CD4-positive, alpha-beta memory T cell (primary cell): ENCODE data around the gene FGD4. TPM values are rescaled to one million over a fixed set of nuclear protein-coding genes. Genes with fewer than 3 reads are reported as not detected.

Experiments used
- CTCF ChIA-PET: fragments of 350-600 bp; sonication (Branson Sonifier 250); formaldehyde crosslinking; loops from one replicate; lab custom pipeline; 2021; ENCODE audit warnings: inconsistent platforms; ENCODE audit not compliant: partially characterized antibody; lab: Charles Lee
- POLR2A ChIA-PET: fragments of 350-600 bp; sonication (Branson Sonifier 250); formaldehyde crosslinking; loops from one replicate; lab custom pipeline; 2021; ENCODE audit not compliant: partially characterized antibody; lab: Charles Lee
- DNase-seq, 5 donors: peaks; one replicate each; pipeline versions ENCODE4 v3.0.0 to v3.0.0-alpha.2; 2020 to 2022; ENCODE audit warnings: mixed read lengths in 1 of 5
- H3K27ac ChIP-seq: one replicate; pipeline ENCODE4 v1.7.0; 2013; ENCODE audit warnings: low read depth, low read length
- H3K27me3 ChIP-seq: 2 replicates; pipeline ENCODE4 v1.7.0; 2013; ENCODE audit warnings: mild to moderate bottlenecking, low read length, moderate library complexity; ENCODE audit not compliant: insufficient read depth
- H3K36me3 ChIP-seq: 2 replicates; pipeline ENCODE4 v1.7.0; 2013; ENCODE audit warnings: mild to moderate bottlenecking, low read length, moderate library complexity; ENCODE audit not compliant: insufficient read depth
- H3K4me1 ChIP-seq: 2 replicates; pipeline ENCODE4 v1.7.0; 2013; ENCODE audit warnings: mild to moderate bottlenecking, low read length, moderate library complexity; ENCODE audit not compliant: insufficient read depth
- H3K4me3 ChIP-seq, 2 donors: one replicate each; pipeline ENCODE4 v1.7.0; 2013; ENCODE audit warnings: low read length in 2 of 2, mild to moderate bottlenecking in 1 of 2
- H3K9me3 ChIP-seq, 2 donors: one replicate each; pipeline ENCODE4 v1.7.0; 2013; ENCODE audit warnings: low read length in 2 of 2, control low read depth in 1 of 2; ENCODE audit not compliant: control insufficient read depth in 1 of 2
- H3K27ac Mint-ChIP-seq, 7 donors: one replicate each; pipeline ENCODE4 v1.8.0; 2020 to 2021; ENCODE audit warnings: mixed read lengths in 7 of 7, mild to moderate bottlenecking in 6 of 7, inconsistent platforms in 3 of 7, moderate library complexity in 3 of 7
- H3K27me3 Mint-ChIP-seq, 2 donors: one replicate each; pipeline ENCODE4 v1.8.0; 2020 to 2021; ENCODE audit warnings: mixed read lengths in 2 of 2
- H3K36me3 Mint-ChIP-seq, 2 donors: one replicate each; pipeline ENCODE4 v1.8.0; 2020 to 2021; ENCODE audit warnings: mixed read lengths in 2 of 2, inconsistent platforms in 1 of 2, mild to moderate bottlenecking in 1 of 2
- H3K4me1 Mint-ChIP-seq, 4 donors: one replicate each; pipeline ENCODE4 v1.8.0; 2020 to 2021; ENCODE audit warnings: mixed read lengths in 4 of 4, mild to moderate bottlenecking in 1 of 4
- H3K4me3 Mint-ChIP-seq, 8 donors: one replicate each; pipeline ENCODE4 v1.8.0; 2020 to 2021; ENCODE audit warnings: mixed read lengths in 8 of 8, mild to moderate bottlenecking in 7 of 8, moderate library complexity in 6 of 8, inconsistent platforms in 3 of 8
- H3K9me3 Mint-ChIP-seq, 8 donors: one replicate each; pipeline ENCODE4 v1.8.0; 2020 to 2021; ENCODE audit warnings: mixed read lengths in 8 of 8, mild to moderate bottlenecking in 5 of 8, inconsistent platforms in 3 of 8, moderate library complexity in 1 of 8
- intact Hi-C: fragments of 100-400 bp; cut with micrococcal nuclease; formaldehyde crosslinking; loops from one replicate; pipeline ENCODE4 v1.15.1; 2023
- polyA plus RNA-seq, 2 donors: library from polyadenylated mRNA; unstranded; fragments of 300-500 nt; fragmentation: Illumina TruSeq; gene quantifications; one replicate each; pipeline ENCODE4 v1.2.3, GENCODE V29; 2021
- total RNA-seq, 2 experiments: library from RNA; stranded (reverse); gene quantifications; one replicate each; pipeline ENCODE4 v1.2.3, GENCODE V29; 2021

FGD4 gene
- total and polyA plus RNA-seq, 4 experiments from 2014 or later: 0.23 to 0.47 (median 0.34) TPM; not detected in 1

GRCh38 chr12:32605326-32606095 lies 206.2 kb downstream of the FGD4 start:
- no peak overlapping the region for H3K27ac ChIP-seq
- H3K27me3 Mint-ChIP-seq: peaks cover 0 to 2% of the 10 kb centered on the region in 2 donors

DNA sequence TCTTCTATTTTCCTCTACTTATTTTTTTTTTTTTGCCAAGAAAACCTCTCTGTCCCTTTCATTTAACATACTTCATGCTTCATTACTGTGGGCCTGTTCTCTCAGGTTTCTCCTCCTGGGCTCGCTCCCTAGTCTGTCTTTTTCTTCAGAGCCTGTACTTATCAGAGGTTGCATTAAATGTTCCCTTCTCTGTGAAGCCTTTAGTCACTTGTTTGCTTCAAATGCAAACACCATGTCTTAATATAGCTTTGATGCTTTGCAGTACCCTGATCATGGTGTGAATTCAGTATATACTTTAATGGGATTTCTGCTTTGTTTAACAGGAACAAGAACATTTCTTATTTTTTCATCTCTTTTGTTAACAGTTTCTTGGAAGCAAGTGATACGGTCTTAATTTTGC lies 207.1 kb downstream of the FGD4 start:
- no peak for DNase-seq
- H3K36me3 Mint-ChIP-seq: no peaks in the 10 kb centered on the region
- H3K9me3 ChIP-seq: no peaks in the 10 kb centered on the region
- peaks cover 0 to 1% (median 0%) of the 10 kb centered on the region in 8 donors for H3K9me3 Mint-ChIP-seq
- no peaks in the 10 kb centered on the region for H3K4me1 Mint-ChIP-seq
- intact Hi-C loops: no loop called here
- no peak overlapping the region for H3K27ac Mint-ChIP-seq
- no peaks in the 10 kb centered on the region for H3K27me3 ChIP-seq
- no peak overlapping the region for H3K27ac ChIP-seq
- CTCF ChIA-PET: no interaction called here
- no peak overlapping the region for H3K4me3 Mint-ChIP-seq
- no peak overlapping the region for H3K4me3 ChIP-seq
- H3K27me3 Mint-ChIP-seq: peaks cover 0 to 2% of the 10 kb centered on the region in 2 donors
- no peaks in the 10 kb centered on the region for H3K4me1 ChIP-seq
- POLR2A ChIA-PET: no interaction called here
- H3K36me3 ChIP-seq: no peaks in the 10 kb centered on the region

More at GRCh38 chr12:32605326-32606095, 206.2 kb downstream of the FGD4 start:
- no peaks in the 10 kb centered on the region for H3K36me3 ChIP-seq
- intact Hi-C loops: no loop called here
- H3K4me1 ChIP-seq: no peaks in the 10 kb centered on the region
- H3K4me3 ChIP-seq: no peak overlapping the region
- no peaks in the 10 kb centered on the region for H3K27me3 ChIP-seq
- Mint-ChIP-seq H3K4me1 (no peaks in the 10 kb centered on the region), H3K9me3 (peaks cover 0 to 1% (median 0%) of the 10 kb centered on the region in 8 donors), H3K36me3 (no peaks in the 10 kb centered on the region), H3K27ac (peak overlapping the region in 1 of 7 donors; percentile 39), H3K4me3 (no peak overlapping the region)
- no peak for DNase-seq
- no peaks in the 10 kb centered on the region for H3K9me3 ChIP-seq
- ChIA-PET POLR2A (interaction anchor here (0.8 kb wide), 1 partner anchor 63 kb away, joined by 3 read pairs; no protein-coding TSS in a partner anchor), CTCF (interaction anchor here (0.5 to 1.0 kb wide), 3 partner anchors 118 to 1417 kb away, joined by 3 read pairs; partner anchors contain the start of gene ALG10)

GRCh38 chr12:32609966-32610365 lies 210.6 kb downstream of the FGD4 start:
- ChIA-PET CTCF (interaction anchor here (1.1 kb wide), 1 partner anchor 9 kb away, joined by 3 read pairs; no protein-coding TSS in a partner anchor), POLR2A (no interaction called here)
- no peaks in the 10 kb centered on the region for H3K36me3 Mint-ChIP-seq
- no peak overlapping the region for H3K27ac Mint-ChIP-seq
- peaks cover 0 to 3% of the 10 kb centered on the region in 2 donors for H3K27me3 Mint-ChIP-seq
- Histone ChIP-seq H3K4me3 (no peak overlapping the region), H3K9me3 (no peaks in the 10 kb centered on the region), H3K36me3 (no peaks in the 10 kb centered on the region), H3K4me1 (no peaks in the 10 kb centered on the region), H3K27ac (no peak overlapping the region), H3K27me3 (no peaks in the 10 kb centered on the region)
- no peak overlapping the region for H3K4me3 Mint-ChIP-seq
- H3K9me3 Mint-ChIP-seq: no peaks in the 10 kb centered on the region
- DNase-seq: no peak
- intact Hi-C loops: no loop called here
- H3K4me1 Mint-ChIP-seq: no peaks in the 10 kb centered on the region

DNA sequence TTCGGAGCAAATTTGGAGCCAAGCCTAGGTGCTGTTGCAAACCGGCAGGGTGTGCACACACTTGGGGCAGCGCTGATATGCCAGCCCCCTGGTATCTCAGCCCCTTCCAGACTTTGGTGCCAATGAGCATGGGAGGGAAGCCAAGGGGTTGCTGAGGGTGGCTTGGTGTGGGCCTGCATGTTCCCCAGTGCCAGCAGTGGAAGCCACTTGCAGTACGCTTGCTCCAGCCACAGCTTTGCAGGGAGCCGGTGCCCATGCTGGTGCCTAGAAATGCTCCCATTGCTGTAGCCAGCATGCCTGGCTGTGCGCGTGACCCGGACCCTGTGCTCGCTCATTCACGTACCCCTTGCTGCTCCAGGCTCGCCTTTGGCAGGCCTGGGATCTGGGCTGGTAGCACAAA lies 212.6 kb downstream of the FGD4 start:
- H3K9me3 ChIP-seq: no peaks in the 10 kb centered on the region
- H3K4me1 ChIP-seq: no peaks in the 10 kb centered on the region
- Mint-ChIP-seq H3K9me3 (no peaks in the 10 kb centered on the region), H3K4me1 (no peaks in the 10 kb centered on the region), H3K27me3 (peaks cover 1 to 6% of the 10 kb centered on the region in 2 donors), H3K4me3 (no peak overlapping the region), H3K36me3 (no peaks in the 10 kb centered on the region), H3K27ac (no peak overlapping the region)
- CTCF ChIA-PET: no interaction called here
- H3K36me3 ChIP-seq: no peaks in the 10 kb centered on the region
- no peak overlapping the region for H3K27ac ChIP-seq
- POLR2A ChIA-PET: no interaction called here
- H3K4me3 ChIP-seq: no peak overlapping the region
- intact Hi-C loops: no loop called here
- H3K27me3 ChIP-seq: no peaks in the 10 kb centered on the region
- no peak for DNase-seq

DNA sequence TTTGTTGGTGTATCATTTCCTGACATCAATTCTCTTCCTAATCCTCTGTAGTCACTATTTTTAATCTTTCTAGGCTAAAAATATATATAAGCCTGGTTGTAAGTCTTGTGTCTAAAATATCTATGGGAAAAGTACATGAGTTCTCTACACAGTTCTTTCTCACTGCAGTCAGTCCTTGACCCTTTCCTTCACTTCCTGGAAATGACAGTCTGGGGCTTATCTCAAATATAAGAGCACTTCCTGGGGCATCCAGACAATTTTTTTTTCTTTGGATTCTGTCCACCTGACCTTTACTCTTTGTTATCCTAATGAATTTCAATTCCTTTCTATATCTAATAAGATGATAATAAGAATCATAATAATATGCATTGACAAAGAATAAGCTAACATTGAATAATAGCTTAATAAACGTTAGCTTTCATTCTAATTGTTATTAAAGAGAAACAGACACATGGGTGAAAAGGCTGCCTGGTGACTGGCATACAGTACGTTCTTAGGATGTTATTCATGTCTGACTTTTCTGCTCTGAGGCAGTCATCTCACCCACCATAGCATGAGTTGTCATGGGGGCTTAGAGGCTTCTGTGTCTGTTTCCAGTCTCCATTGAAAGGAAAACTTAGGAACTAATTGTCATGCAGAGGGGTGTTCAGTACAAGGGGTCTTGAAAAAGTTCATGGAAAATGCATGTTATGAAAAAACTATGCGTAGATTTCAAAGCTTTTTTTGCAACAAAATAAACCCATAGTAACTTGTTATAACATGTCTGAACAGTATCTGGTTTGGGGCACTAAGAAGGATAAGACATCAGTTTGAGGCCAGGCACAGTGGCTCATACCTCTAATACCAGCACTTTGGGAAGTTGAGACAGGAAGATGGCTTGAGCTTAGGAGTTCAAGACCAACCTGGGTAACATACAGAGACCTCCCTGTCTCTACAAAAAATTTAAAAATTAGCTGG lies 213.6 kb downstream of the FGD4 start:
- H3K4me1 Mint-ChIP-seq: no peaks in the 10 kb centered on the region
- POLR2A ChIA-PET: no interaction called here
- Histone ChIP-seq H3K4me1 (no peaks in the 10 kb centered on the region), H3K4me3 (no peak overlapping the region), H3K27me3 (no peaks in the 10 kb centered on the region), H3K36me3 (no peaks in the 10 kb centered on the region), H3K9me3 (no peaks in the 10 kb centered on the region), H3K27ac (no peak overlapping the region)
- intact Hi-C loops: no loop called here
- no peak for DNase-seq
- H3K27ac Mint-ChIP-seq: no peak overlapping the region
- H3K36me3 Mint-ChIP-seq: no peaks in the 10 kb centered on the region
- no peak overlapping the region for H3K4me3 Mint-ChIP-seq
- peaks cover 4 to 6% of the 10 kb centered on the region in 2 donors for H3K27me3 Mint-ChIP-seq
- H3K9me3 Mint-ChIP-seq: no peaks in the 10 kb centered on the region
- CTCF ChIA-PET: no interaction called here

DNA sequence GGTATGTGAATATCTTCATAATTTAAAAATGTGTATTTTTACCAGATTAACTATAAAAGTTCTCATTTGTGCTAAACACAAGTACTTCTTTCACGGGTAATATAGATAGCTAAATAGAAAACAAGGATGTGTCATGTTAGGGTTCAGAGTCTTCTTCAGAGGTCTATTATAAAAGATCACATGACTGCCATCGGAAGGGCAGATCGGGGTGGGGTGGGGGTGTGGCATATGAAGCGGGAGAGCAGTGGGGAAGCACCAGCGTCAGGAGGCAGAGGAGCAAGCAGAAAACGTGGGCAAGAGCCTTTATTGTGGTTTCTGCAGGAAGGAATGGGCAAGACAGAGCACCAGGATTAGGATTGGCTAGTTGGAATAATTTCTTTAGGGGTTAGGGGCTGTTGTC lies 216.1 kb downstream of the FGD4 start:
- Mint-ChIP-seq H3K4me1 (no peaks in the 10 kb centered on the region), H3K27me3 (peaks cover 6% of the 10 kb centered on the region in 2 donors), H3K4me3 (no peak overlapping the region), H3K9me3 (no peaks in the 10 kb centered on the region), H3K27ac (no peak overlapping the region), H3K36me3 (no peaks in the 10 kb centered on the region)
- H3K9me3 ChIP-seq: no peaks in the 10 kb centered on the region
- no peak overlapping the region for H3K27ac ChIP-seq
- no peaks in the 10 kb centered on the region for H3K36me3 ChIP-seq
- intact Hi-C loops: no loop called here
- H3K4me1 ChIP-seq: no peaks in the 10 kb centered on the region
- no peaks in the 10 kb centered on the region for H3K27me3 ChIP-seq
- DNase-seq: no peak
- ChIA-PET CTCF (no interaction called here), POLR2A (no interaction called here)
- no peak overlapping the region for H3K4me3 ChIP-seq

DNA sequence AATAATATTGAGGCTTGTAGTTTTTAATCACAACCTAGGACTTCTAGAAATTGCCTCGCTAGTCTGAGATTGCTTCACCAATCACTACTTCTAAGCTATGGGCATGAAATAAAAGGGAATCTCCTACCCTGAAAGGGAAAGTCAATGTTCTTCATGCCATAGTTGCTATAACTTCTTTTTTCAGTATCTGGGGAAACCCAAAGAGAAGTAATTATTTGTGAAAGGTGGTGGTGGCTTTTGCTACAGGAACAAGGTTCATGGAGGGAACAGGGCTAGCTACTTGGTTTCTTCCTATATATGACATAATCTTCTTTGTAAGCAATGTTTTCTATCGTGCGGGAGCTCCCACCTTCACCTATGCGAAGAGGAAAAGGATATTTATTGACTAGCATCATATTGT lies 218.2 kb downstream of the FGD4 start:
- no peaks in the 10 kb centered on the region for H3K36me3 Mint-ChIP-seq
- H3K9me3 Mint-ChIP-seq: no peaks in the 10 kb centered on the region
- H3K4me1 ChIP-seq: no peaks in the 10 kb centered on the region
- POLR2A ChIA-PET: no interaction called here
- CTCF ChIA-PET: interaction anchor here (0.6 kb wide), 1 partner anchor 38 kb away, joined by 3 read pairs; no protein-coding TSS in a partner anchor
- H3K27ac ChIP-seq: no peak overlapping the region
- H3K27me3 Mint-ChIP-seq: peaks cover 6% of the 10 kb centered on the region in 2 donors
- no peak for DNase-seq
- H3K4me3 ChIP-seq: no peak overlapping the region
- no peaks in the 10 kb centered on the region for H3K9me3 ChIP-seq
- H3K4me1 Mint-ChIP-seq: no peaks in the 10 kb centered on the region
- H3K36me3 ChIP-seq: no peaks in the 10 kb centered on the region
- no peak overlapping the region for H3K27ac Mint-ChIP-seq
- no peaks in the 10 kb centered on the region for H3K27me3 ChIP-seq
- H3K4me3 Mint-ChIP-seq: no peak overlapping the region
- intact Hi-C loops: no loop called here
